ENCODE results near the gene JAG2.

Gene JAG2

GRCh38 chr14:105181549-105182295, 13.1 kb upstream of the JAG2 start:
- no peak for DNase-seq (ENCODE audit: low read depth)

DNA sequence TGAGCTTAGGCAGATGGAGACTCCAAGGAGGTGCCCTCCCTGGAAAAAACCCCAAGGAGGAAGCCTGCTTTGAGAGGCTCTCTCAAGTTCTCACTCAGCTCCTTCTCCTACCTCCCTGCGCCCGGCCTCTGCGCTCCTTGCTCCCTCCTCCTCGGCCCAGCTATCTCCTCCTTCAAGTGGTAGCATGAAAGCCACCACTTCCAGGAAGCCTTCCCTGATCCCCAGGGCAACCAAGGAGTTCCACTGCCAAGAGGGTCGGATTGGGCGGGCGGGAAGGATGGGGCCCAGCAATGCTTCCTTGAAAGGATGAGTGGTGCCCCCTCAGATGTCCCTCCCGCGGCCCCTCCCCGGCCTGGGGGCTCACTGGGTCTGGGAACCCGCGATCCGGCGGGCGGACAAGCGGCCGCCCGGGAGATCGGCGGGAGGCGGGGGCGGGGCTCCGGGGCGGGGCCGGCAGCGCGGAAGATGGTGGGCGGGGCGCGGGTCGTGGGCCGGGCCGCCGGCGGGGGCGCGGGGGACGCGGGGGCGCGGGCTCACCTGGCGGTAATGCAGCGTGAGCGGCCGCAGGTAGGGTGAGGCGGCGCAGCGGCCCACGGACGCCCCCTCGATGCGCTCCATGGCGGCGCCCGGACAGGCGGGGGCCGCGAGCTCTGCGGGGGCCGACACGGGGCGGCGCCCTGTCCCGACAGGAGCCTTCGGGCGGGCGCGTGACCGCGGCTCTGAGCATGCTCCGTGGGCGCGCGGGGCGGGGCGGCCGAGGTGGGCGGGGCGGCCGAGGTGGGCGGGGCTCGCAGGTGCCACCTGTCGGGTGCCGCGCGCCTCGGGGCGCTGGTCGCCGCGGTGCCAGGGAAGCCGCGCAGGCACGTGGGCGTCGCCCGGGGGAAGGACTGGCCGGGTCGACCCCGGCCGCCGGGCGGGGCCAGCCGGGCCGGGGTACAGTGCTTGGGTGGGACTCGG, 12.3 kb upstream of the JAG2 start, which contains the start of gene NUDT14:
NUDT14 (minus strand) TSS at position 721 of the 957 bp plus-strand sequence; CDS start at position 618, 103 bp downstream.
- DNase-seq (ENCODE audit: low read depth) = peak; percentile 70

DNA sequence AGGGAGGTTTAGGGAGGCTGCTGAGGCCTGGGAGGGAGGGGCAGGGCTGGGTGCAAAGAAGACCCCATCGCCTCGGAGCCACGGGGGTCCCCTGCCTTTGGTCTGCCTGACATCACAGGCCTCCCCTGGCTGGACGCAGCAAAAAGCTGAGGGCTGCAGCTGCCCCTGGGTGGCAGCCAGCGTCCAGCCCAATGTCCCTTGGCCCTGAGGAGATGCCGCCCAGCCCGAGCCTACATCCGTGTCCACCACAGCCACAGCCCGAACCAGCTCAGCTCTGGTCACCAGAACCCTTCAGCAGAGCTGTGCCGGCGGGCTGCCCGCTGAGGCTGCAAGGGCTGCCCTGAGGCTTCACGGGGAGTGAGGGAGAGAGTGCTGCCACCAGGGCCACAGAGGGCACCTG, 10.6 kb upstream of the JAG2 start:
- DNase-seq (ENCODE audit: low read depth) = no peak

DNA sequence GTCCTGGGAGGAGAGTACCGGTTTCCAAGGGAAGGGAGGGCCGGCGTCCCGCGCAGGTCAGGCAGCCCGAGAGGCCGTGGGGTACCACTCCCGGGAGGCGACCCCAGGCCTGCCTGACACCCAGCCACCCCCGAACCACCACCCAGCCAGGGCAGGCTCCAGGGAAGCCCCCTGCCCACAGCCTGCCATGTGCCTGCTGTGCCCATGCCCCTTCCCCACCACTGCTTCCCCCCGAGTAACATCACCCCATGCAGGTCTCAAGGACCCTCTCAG, 10.2 kb upstream of the JAG2 start:
- DNase-seq (ENCODE audit: low read depth) = no peak

- no peak for DNase-seq (ENCODE audit: low read depth)
These were observed 9.7 kb upstream of the JAG2 start for GRCh38 chr14:105178069-105178867.

DNA sequence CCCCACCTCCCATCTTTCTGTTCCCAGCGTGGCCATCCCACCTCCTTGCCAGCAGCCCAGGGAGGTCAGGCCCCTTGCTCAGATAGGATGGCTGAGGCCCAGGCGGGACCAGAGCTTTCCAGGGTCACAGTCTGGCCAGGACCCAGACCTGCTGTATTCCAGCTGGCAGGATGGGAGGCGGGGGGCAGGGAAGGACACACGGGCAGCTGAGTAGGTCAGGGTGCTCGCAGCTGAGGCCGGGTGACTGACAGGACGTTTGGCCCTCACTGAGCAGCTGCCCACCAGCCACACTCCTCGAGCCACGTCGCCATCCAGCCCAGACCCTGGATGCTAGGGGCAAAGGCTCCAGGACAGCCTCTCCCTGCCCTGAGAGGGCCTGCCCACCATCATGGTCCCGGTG, 8.5 kb upstream of the JAG2 start:
- no peak for DNase-seq (ENCODE audit: low read depth)

DNA sequence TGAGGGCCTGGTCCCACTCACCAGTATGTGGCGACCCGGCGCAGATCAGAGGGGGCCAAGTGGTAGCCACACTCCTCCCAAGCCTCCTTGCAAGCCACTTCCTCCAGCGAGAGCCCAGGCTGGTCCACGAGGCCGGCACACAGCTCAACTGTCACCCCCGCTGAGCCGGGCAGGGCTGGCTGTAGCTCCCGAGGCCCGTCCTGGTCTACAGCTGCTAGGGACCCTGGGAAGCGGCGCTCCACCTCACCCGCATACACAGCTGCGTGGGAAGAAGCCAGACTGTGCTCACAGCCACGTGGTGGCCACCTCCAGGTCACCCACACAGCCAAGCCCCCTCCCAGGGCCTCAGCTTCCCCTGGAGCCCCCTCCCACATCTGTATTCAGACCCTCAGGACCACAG, 7.9 kb upstream of the JAG2 start:
- DNase-seq (ENCODE audit: low read depth) = no peak

GRCh38 chr14:105173901-105174894, 5.6 kb upstream of the JAG2 start:
- DNase-seq (ENCODE audit: low read depth) = no peak

DNA sequence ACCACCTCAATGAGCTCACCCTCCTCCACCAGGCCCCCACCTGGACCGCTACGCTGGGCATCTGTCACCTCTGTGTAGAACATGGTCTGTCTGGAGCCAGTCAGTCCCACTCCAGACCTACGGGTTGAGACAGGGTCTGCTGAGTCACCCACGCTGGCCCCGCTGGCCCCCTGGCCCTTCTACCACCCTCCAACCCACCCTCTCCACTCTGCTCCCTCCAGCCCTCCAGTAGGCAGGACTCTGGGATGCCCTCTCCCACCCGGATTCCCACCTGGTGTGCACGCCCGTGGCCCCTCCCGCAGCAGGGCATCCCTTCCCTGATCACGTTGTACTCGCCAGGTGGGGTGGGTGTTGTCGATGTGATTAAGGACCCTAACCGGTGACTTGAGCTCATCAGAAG, 4.6 kb upstream of the JAG2 start:
- no peak for DNase-seq (ENCODE audit: low read depth)

- no peak for DNase-seq (ENCODE audit: low read depth)
These were observed 3.9 kb upstream of the JAG2 start for GRCh38 chr14:105172476-105172875.

GRCh38 chr14:105171004-105171673, 2.6 kb upstream of the JAG2 start:
- DNase-seq (ENCODE audit: low read depth) = no peak

GRCh38 chr14:105169776-105170655, 1.4 kb upstream of the JAG2 start:
- DNase-seq (ENCODE audit: low read depth) = no peak

DNA sequence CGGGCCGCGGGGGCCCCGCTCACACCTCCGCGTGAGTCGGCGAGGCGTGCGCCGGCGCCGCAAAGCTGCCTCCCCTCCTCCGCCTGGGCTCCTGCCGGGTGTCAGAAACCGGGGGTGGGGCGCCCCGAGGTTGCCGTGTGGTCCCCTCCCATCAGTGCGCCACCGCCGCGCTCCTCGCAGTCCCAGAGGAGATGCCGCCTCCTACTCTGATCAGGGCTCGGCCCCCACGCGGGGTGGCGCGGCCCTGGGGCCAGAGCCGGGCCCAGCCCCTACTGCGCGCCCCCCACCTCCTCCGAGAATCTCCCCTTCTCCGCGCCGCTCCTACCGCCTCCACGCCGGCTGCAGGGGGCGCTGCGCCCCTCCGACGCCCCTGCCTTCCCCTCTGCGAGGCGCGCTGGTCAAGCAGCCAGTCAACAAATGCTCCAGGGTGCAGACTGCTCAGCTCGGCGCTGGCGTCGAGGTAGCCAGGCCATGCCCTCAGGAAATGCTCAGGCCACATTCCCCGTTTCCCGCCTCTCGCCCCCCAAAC, 467 bp upstream of the JAG2 start:
- no peak for DNase-seq (ENCODE audit: low read depth)

- no peak for DNase-seq (ENCODE audit: low read depth)
These were observed 519 bp downstream of the JAG2 start for GRCh38 chr14:105168093-105168420.

- DNase-seq (ENCODE audit: low read depth) = no peak
These were observed 1.1 kb downstream of the JAG2 start for GRCh38 chr14:105167303-105168092.

DNA sequence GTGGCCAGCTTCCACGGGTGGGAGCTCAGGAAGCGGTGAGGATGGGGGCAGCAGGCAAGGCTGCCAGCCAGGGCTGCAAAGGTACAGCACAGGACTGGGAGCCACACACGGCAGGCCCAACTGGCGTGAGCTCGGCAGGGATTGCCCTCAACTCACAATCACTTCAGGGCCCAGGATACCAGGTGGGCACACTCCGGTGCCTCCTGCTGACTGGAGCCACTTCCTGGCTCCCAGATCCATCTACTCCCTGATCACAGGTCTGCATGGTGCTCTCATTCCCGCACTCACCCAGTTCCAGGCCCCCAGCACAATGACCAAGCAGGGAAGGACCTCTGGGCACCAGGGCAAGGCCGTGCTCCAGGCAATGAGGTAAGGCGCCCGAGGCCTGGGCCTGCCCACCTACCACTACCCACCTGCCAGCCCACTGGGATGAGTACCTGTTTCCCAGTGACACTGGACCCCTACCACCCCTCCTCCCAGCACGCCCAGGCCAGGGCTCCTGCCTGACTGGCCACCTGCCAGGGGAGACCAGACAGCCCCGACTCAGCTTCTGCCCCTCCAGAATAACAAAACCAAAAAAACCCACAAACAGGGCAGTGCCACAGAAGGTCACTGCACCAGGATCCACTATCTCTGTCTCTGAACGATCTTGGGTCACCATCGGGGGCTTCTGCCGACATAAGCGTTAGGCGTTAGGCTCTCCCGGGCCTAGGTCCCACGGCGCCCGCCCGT, 1.8 kb downstream of the JAG2 start:
- DNase-seq (ENCODE audit: low read depth) = no peak

DNA sequence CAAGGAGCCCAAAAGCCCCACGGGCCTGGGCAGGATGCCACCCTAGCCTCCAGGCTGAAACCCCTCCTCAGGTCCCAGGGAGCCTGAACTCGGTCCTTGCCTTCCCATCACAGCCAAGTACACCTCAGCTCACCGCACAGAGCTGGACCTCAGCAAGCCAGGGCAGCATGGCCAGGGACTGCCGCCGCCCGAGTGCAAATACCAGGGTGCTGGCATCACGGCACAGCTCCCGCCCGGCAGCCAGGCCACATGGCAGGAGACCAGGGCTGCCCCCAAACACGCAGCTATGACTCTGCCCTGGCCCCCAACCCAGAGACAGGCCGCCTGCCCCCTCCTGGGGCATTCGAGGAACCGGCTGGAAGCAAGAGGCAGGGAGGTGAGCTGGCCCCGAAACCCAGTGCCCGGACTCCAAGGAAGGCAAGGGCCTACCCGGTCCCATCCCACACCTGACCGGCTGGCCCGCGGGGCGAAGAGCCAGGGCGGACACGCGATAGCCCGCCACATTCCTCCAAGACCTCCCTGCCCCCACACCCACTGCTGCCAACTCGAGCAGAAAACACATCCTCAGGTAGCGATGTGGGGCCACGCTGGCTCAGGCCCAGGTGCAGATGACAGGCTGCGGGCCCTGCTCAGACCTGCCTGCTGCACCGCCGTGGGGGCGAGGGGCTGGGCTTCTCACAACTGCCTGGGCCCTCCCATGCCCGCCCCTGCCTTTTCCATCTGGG, 2.7 kb downstream of the JAG2 start:
- no peak for DNase-seq (ENCODE audit: low read depth)
